ENCODE data around the gene CPED1. TPM values are rescaled to one million over a fixed set of nuclear protein-coding genes. Genes with fewer than 3 reads are reported as not detected.

Gene CPED1
- total RNA-seq, 1 donor from 2014 or later, result 14.6 TPM

- peaks cover 37 to 51% (median 44%) of the 10 kb centered on the region in 3 donors for H3K4me1 ChIP-seq (ENCODE audit: control insufficient read depth in 3 of 3, insufficient read depth in 3 of 3, low read length in 3 of 3)
Observed at GRCh38 chr7:121080913-121081326, 92.4 kb downstream of the CPED1 start.

GRCh38 chr7:121081327-121081936, 92.9 kb downstream of the CPED1 start:
- peak overlapping the region in 1 of 3 donors; percentile 24 for H3K9ac ChIP-seq (ENCODE audit: low read depth in 1 of 3, low read length in 3 of 3)
- H3K27ac ChIP-seq (ENCODE audit: low read depth, low read length), result no peak overlapping the region
- no peaks in the 10 kb centered on the region for H3K9me3 ChIP-seq (ENCODE audit: control insufficient read depth in 3 of 3, low read length in 3 of 3)
- H3K27me3 ChIP-seq (ENCODE audit: control insufficient read depth in 3 of 3, insufficient read depth in 3 of 3, low read length in 3 of 3), result no peaks in the 10 kb centered on the region
- peaks cover 40 to 53% (median 42%) of the 10 kb centered on the region in 3 donors for H3K4me1 ChIP-seq (ENCODE audit: control insufficient read depth in 3 of 3, insufficient read depth in 3 of 3, low read length in 3 of 3)
- H3K4me3 ChIP-seq (ENCODE audit: low read length in 3 of 3), result no peak overlapping the region
- peaks cover 0 to 3% (median 0%) of the 10 kb centered on the region in 3 donors for H3K36me3 ChIP-seq (ENCODE audit: control insufficient read depth in 3 of 3, insufficient read depth in 3 of 3, low read length in 3 of 3)

More at GRCh38 chr7:121080913-121081326, 92.4 kb downstream of the CPED1 start:
- no peak overlapping the region for H3K4me3 ChIP-seq (ENCODE audit: low read length in 3 of 3)
- H3K27ac ChIP-seq (ENCODE audit: low read depth, low read length), result no peak overlapping the region
- H3K9me3 ChIP-seq (ENCODE audit: control insufficient read depth in 3 of 3, low read length in 3 of 3), result no peaks in the 10 kb centered on the region
- H3K27me3 ChIP-seq (ENCODE audit: control insufficient read depth in 3 of 3, insufficient read depth in 3 of 3, low read length in 3 of 3), result no peaks in the 10 kb centered on the region
- H3K9ac ChIP-seq (ENCODE audit: low read depth in 1 of 3, low read length in 3 of 3), result no peak overlapping the region
- H3K36me3 ChIP-seq (ENCODE audit: control insufficient read depth in 3 of 3, insufficient read depth in 3 of 3, low read length in 3 of 3), result peaks cover 0 to 3% (median 0%) of the 10 kb centered on the region in 3 donors

DNA sequence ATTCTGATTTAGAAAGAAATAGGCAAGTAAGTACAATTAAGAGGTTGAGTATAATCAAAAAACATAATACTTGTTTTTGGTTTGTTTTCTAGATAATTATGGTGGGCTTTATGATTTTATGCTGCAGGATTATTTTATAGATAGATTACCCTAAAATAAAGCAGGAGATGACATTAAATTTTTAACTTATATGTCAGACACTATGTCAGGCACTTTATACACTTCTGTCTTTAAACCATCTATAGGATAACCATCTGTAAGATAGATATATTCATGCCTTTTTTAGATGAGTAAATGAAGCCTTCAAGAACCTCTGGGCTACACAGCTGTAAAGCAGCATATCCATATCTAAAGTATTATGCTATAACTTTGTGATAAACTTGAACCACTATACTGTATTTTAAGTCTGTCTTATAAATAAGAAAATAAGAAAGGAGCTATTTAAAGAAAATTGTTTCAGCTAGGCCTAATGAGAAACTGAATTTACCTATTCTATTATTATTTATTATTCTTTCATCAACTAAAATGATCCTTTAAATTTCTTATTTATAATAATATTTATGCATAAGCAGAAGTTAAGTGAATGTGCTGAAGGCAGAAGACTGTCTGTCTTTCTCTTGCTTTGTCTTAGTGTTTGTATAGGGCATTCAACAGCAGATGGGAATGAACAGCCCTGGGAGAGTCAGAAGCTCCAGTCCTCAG, 94.0 kb downstream of the CPED1 start:
- H3K9ac ChIP-seq (ENCODE audit: low read depth in 1 of 3, low read length in 3 of 3), result no peak overlapping the region
- peaks cover 0 to 3% (median 0%) of the 10 kb centered on the region in 3 donors for H3K36me3 ChIP-seq (ENCODE audit: control insufficient read depth in 3 of 3, insufficient read depth in 3 of 3, low read length in 3 of 3)
- H3K4me1 ChIP-seq (ENCODE audit: control insufficient read depth in 3 of 3, insufficient read depth in 3 of 3, low read length in 3 of 3), result peaks cover 45 to 55% (median 46%) of the 10 kb centered on the region in 3 donors
- no peak overlapping the region for H3K4me3 ChIP-seq (ENCODE audit: low read length in 3 of 3)
- no peaks in the 10 kb centered on the region for H3K27me3 ChIP-seq (ENCODE audit: control insufficient read depth in 3 of 3, insufficient read depth in 3 of 3, low read length in 3 of 3)
- H3K9me3 ChIP-seq (ENCODE audit: control insufficient read depth in 3 of 3, low read length in 3 of 3), result no peaks in the 10 kb centered on the region
- peak overlapping the region; percentile 63 for H3K27ac ChIP-seq (ENCODE audit: low read depth, low read length)

- Histone ChIP-seq H3K4me1 (ENCODE audit: control insufficient read depth in 3 of 3, insufficient read depth in 3 of 3, low read length in 3 of 3) (peaks cover 45 to 55% (median 46%) of the 10 kb centered on the region in 3 donors), H3K27me3 (ENCODE audit: control insufficient read depth in 3 of 3, insufficient read depth in 3 of 3, low read length in 3 of 3) (no peaks in the 10 kb centered on the region), H3K9ac (ENCODE audit: low read depth in 1 of 3, low read length in 3 of 3) (no peak overlapping the region), H3K36me3 (ENCODE audit: control insufficient read depth in 3 of 3, insufficient read depth in 3 of 3, low read length in 3 of 3) (peaks cover 0 to 3% (median 0%) of the 10 kb centered on the region in 3 donors), H3K9me3 (ENCODE audit: control insufficient read depth in 3 of 3, low read length in 3 of 3) (no peaks in the 10 kb centered on the region), H3K4me3 (ENCODE audit: low read length in 3 of 3) (peak overlapping the region in 1 of 3 donors; percentile 18), H3K27ac (ENCODE audit: low read depth, low read length) (peak overlapping the region; percentile 63)
Observed at GRCh38 chr7:121083138-121083789, 94.8 kb downstream of the CPED1 start.

DNA sequence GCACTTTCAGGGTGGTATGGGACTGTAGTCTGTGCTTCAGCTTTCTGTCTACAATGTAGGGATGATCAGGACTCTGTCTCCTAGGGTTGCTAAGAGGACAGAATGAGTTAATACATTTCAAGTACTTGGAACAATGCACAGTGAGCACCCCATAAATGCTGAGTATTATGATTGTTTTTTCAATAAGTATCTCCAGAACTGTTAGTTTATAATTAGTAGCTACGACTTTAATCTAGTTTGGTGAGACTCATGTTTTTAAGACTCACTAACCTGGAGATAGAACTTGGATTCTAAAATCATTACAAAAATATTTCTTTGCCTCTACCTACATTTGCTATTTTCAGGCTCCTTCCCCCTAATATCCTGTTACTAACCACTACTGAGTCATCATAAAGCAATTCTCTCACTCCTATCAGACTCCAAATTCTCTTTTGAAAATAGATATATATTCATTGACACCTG, 95.3 kb downstream of the CPED1 start:
- no peak overlapping the region for H3K9ac ChIP-seq (ENCODE audit: low read depth in 1 of 3, low read length in 3 of 3)
- peaks cover 44 to 51% (median 44%) of the 10 kb centered on the region in 3 donors for H3K4me1 ChIP-seq (ENCODE audit: control insufficient read depth in 3 of 3, insufficient read depth in 3 of 3, low read length in 3 of 3)
- peak overlapping the region in 1 of 3 donors; percentile 18 for H3K4me3 ChIP-seq (ENCODE audit: low read length in 3 of 3)
- H3K27me3 ChIP-seq (ENCODE audit: control insufficient read depth in 3 of 3, insufficient read depth in 3 of 3, low read length in 3 of 3), result no peaks in the 10 kb centered on the region
- H3K36me3 ChIP-seq (ENCODE audit: control insufficient read depth in 3 of 3, insufficient read depth in 3 of 3, low read length in 3 of 3), result peaks cover 0 to 3% (median 0%) of the 10 kb centered on the region in 3 donors
- no peaks in the 10 kb centered on the region for H3K9me3 ChIP-seq (ENCODE audit: control insufficient read depth in 3 of 3, low read length in 3 of 3)
- H3K27ac ChIP-seq (ENCODE audit: low read depth, low read length), result peak overlapping the region; percentile 63

- no peak overlapping the region for H3K9ac ChIP-seq (ENCODE audit: low read depth in 1 of 3, low read length in 3 of 3)
- peak overlapping the region; percentile 63 for H3K27ac ChIP-seq (ENCODE audit: low read depth, low read length)
Observed at GRCh38 chr7:121084256-121084655, 95.7 kb downstream of the CPED1 start.

DNA sequence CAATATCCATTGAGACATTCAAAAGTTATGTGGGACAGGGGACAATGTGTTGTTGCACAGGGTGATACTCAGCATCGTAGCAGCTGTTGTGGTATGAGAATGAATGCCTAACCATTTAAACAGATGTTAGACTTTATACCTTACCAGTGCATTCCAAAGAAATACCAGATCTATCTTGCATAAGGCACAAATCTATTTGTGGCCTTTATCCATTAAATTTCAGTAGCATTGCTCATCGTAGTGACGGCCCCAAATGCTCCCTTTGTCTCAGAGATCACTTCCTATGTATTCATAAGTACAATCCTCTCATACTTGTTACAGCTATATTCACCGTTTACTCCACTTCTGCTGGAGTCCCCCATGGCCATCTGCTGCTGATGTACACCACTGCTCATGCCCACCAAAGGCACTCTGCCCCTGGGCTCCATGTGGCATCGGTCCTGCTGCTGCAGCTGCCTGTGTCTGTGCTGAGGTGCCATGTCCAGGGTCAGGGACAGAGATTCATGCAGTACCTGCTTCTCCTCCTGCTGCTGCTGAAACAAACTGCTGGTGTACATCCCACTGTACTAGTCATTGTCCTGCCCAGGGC, 96.3 kb downstream of the CPED1 start:
- peak overlapping the region; percentile 63 for H3K27ac ChIP-seq (ENCODE audit: low read depth, low read length)
- H3K36me3 ChIP-seq (ENCODE audit: control insufficient read depth in 3 of 3, insufficient read depth in 3 of 3, low read length in 3 of 3), result peaks cover 0 to 3% (median 0%) of the 10 kb centered on the region in 3 donors
- peaks cover 36 to 42% (median 41%) of the 10 kb centered on the region in 3 donors for H3K4me1 ChIP-seq (ENCODE audit: control insufficient read depth in 3 of 3, insufficient read depth in 3 of 3, low read length in 3 of 3)
- peak overlapping the region in 2 of 3 donors; percentile 46 to 52 for H3K9ac ChIP-seq (ENCODE audit: low read depth in 1 of 3, low read length in 3 of 3)
- H3K27me3 ChIP-seq (ENCODE audit: control insufficient read depth in 3 of 3, insufficient read depth in 3 of 3, low read length in 3 of 3), result no peaks in the 10 kb centered on the region
- H3K9me3 ChIP-seq (ENCODE audit: control insufficient read depth in 3 of 3, low read length in 3 of 3), result no peaks in the 10 kb centered on the region
- peak overlapping the region in 1 of 3 donors; percentile 22 for H3K4me3 ChIP-seq (ENCODE audit: low read length in 3 of 3)

More at GRCh38 chr7:121084256-121084655, 95.7 kb downstream of the CPED1 start:
- Histone ChIP-seq H3K4me3 (ENCODE audit: low read length in 3 of 3) (no peak overlapping the region), H3K9me3 (ENCODE audit: control insufficient read depth in 3 of 3, low read length in 3 of 3) (no peaks in the 10 kb centered on the region), H3K4me1 (ENCODE audit: control insufficient read depth in 3 of 3, insufficient read depth in 3 of 3, low read length in 3 of 3) (peaks cover 40 to 47% (median 42%) of the 10 kb centered on the region in 3 donors), H3K36me3 (ENCODE audit: control insufficient read depth in 3 of 3, insufficient read depth in 3 of 3, low read length in 3 of 3) (peaks cover 0 to 3% (median 0%) of the 10 kb centered on the region in 3 donors), H3K27me3 (ENCODE audit: control insufficient read depth in 3 of 3, insufficient read depth in 3 of 3, low read length in 3 of 3) (no peaks in the 10 kb centered on the region)

DNA sequence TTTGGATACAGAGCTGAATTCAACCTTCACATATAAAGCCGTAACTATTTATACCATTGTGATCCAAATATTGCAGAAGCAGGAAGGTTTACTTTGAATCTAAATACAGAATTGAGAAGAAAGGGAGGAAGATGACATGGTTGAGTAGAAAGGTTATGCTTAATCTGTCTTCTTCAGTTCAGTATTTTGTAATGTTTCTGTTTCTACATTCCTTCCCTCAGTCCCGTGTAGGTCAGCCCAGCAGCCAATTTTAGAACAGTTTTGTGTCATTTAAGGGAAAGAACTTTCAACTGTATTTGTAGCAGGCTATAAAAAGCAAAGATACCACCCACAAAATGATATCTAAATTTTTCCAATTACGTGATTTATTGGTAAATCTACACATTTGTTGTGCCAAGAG, 97.4 kb downstream of the CPED1 start:
- Histone ChIP-seq H3K9me3 (ENCODE audit: control insufficient read depth in 3 of 3, low read length in 3 of 3) (no peaks in the 10 kb centered on the region), H3K9ac (ENCODE audit: low read depth in 1 of 3, low read length in 3 of 3) (peak overlapping the region in 1 of 3 donors; percentile 10), H3K27ac (ENCODE audit: low read depth, low read length) (peak overlapping the region; percentile 63), H3K36me3 (ENCODE audit: control insufficient read depth in 3 of 3, insufficient read depth in 3 of 3, low read length in 3 of 3) (peaks cover 0 to 3% (median 0%) of the 10 kb centered on the region in 3 donors), H3K27me3 (ENCODE audit: control insufficient read depth in 3 of 3, insufficient read depth in 3 of 3, low read length in 3 of 3) (no peaks in the 10 kb centered on the region), H3K4me1 (ENCODE audit: control insufficient read depth in 3 of 3, insufficient read depth in 3 of 3, low read length in 3 of 3) (peaks cover 36 to 42% (median 40%) of the 10 kb centered on the region in 3 donors), H3K4me3 (ENCODE audit: low read length in 3 of 3) (peak overlapping the region in 2 of 3 donors; percentile 4 to 15)

GRCh38 chr7:121088870-121089269, 100.4 kb downstream of the CPED1 start:
- peaks cover 20 to 30% (median 24%) of the 10 kb centered on the region in 3 donors for H3K4me1 ChIP-seq (ENCODE audit: control insufficient read depth in 3 of 3, insufficient read depth in 3 of 3, low read length in 3 of 3)
- no peaks in the 10 kb centered on the region for H3K27me3 ChIP-seq (ENCODE audit: control insufficient read depth in 3 of 3, insufficient read depth in 3 of 3, low read length in 3 of 3)
- H3K9ac ChIP-seq (ENCODE audit: low read depth in 1 of 3, low read length in 3 of 3), result no peak overlapping the region
- no peak overlapping the region for H3K27ac ChIP-seq (ENCODE audit: low read depth, low read length)
- H3K4me3 ChIP-seq (ENCODE audit: low read length in 3 of 3), result no peak overlapping the region
- H3K36me3 ChIP-seq (ENCODE audit: control insufficient read depth in 3 of 3, insufficient read depth in 3 of 3, low read length in 3 of 3), result peaks cover 0 to 3% (median 0%) of the 10 kb centered on the region in 3 donors
- no peaks in the 10 kb centered on the region for H3K9me3 ChIP-seq (ENCODE audit: control insufficient read depth in 3 of 3, low read length in 3 of 3)
